Transverse colon (tissue), 4 donors: ENCODE measurements around the gene HRK.

ENCODE experiments used
- POLR2AphosphoS5 ChIP-seq, 3 donors: sonication (generic); formaldehyde crosslinking; IDR thresholded peaks; one replicate each; pipeline ENCODE4 v1.6.1; 2016; ENCODE audit warnings: antibody characterized with exemption in 3 of 3
- TF ChIP-seq, protein P1 (sequence below), 5 experiments: fragments of 200-600 bp in 3 of 5; fragments of 450-650 bp in 2 of 5; sonication (generic) in 3 of 5; IDR thresholded peaks; 1 replicate in 2 of 5; 2 replicates in 3 of 5; pipeline ENCODE4 v1.5.1; 2016 to 2017; ENCODE audit warnings: antibody characterized with exemption in 5 of 5, inconsistent platforms in 3 of 5, mild to moderate bottlenecking in 2 of 5, moderate library complexity in 1 of 5

- TF ChIP-seq, protein P1, sequence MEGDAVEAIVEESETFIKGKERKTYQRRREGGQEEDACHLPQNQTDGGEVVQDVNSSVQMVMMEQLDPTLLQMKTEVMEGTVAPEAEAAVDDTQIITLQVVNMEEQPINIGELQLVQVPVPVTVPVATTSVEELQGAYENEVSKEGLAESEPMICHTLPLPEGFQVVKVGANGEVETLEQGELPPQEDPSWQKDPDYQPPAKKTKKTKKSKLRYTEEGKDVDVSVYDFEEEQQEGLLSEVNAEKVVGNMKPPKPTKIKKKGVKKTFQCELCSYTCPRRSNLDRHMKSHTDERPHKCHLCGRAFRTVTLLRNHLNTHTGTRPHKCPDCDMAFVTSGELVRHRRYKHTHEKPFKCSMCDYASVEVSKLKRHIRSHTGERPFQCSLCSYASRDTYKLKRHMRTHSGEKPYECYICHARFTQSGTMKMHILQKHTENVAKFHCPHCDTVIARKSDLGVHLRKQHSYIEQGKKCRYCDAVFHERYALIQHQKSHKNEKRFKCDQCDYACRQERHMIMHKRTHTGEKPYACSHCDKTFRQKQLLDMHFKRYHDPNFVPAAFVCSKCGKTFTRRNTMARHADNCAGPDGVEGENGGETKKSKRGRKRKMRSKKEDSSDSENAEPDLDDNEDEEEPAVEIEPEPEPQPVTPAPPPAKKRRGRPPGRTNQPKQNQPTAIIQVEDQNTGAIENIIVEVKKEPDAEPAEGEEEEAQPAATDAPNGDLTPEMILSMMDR (IDR thresholded peaks at IDR 0.05): no peak
- no peak for TF ChIP-seq POLR2AphosphoS5 (IDR thresholded peaks at IDR 0.05)
Measured at GRCh38 chr12:116920939-116921338, 39.7 kb upstream of the HRK start.
